ENCODE measurements around the gene ABCC8. TPM values are rescaled to one million over a fixed set of nuclear protein-coding genes. Genes with fewer than 3 reads are reported as not detected.

Gene ABCC8
- total RNA-seq, 1 donor from 2014 or later, result not detected

DNA sequence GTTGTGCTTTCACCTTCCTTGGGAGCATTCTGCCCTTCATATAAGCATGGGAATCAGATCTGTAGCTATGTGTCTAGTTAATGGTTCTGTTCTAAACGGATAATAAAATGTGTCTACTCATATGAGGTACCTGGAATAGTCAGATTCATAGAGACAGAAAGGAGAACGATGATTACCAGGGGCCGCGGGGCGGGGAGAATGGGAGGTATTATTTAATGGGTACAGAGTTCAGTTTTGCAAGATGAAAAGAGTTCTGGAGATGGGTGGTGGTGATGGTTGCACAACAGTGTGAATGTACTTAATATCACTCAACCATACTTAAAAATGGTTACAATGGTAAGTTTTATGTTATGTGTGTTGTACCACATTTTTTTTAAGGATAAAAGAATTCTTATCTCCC lies 10.0 kb upstream of the ABCC8 start:
- no peak overlapping the region for H3K4me3 ChIP-seq (ENCODE audit: low read depth, low read length)
- no peak for DNase-seq (ENCODE audit: low read depth)
- TF ChIP-seq, protein P1, sequence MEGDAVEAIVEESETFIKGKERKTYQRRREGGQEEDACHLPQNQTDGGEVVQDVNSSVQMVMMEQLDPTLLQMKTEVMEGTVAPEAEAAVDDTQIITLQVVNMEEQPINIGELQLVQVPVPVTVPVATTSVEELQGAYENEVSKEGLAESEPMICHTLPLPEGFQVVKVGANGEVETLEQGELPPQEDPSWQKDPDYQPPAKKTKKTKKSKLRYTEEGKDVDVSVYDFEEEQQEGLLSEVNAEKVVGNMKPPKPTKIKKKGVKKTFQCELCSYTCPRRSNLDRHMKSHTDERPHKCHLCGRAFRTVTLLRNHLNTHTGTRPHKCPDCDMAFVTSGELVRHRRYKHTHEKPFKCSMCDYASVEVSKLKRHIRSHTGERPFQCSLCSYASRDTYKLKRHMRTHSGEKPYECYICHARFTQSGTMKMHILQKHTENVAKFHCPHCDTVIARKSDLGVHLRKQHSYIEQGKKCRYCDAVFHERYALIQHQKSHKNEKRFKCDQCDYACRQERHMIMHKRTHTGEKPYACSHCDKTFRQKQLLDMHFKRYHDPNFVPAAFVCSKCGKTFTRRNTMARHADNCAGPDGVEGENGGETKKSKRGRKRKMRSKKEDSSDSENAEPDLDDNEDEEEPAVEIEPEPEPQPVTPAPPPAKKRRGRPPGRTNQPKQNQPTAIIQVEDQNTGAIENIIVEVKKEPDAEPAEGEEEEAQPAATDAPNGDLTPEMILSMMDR (conservative IDR thresholded peaks at IDR 0.05; ENCODE audit: low read depth, low read length), result no peak

DNA sequence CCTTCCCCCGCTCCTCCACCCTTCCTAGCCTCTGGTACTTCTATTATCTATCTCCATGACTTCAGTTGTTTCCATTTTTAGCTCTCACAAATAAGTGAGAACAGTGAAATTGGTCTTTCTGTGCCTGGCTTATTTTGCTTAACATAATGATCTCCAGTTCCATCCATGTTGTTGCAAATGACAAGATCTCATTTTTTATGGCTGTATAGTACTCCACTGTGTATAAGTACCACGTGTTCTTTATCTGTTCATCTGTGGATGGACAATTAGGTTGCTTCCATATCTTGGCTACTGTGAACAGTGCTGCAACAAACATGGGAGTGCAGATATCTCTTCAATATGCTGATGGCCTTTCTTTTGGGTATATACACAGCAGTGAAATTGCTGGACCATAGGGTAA lies 6.9 kb upstream of the ABCC8 start:
- TF ChIP-seq, protein P1 (conservative IDR thresholded peaks at IDR 0.05; ENCODE audit: low read depth, low read length), result no peak
- no peak overlapping the region for H3K4me3 ChIP-seq (ENCODE audit: low read depth, low read length)

DNA sequence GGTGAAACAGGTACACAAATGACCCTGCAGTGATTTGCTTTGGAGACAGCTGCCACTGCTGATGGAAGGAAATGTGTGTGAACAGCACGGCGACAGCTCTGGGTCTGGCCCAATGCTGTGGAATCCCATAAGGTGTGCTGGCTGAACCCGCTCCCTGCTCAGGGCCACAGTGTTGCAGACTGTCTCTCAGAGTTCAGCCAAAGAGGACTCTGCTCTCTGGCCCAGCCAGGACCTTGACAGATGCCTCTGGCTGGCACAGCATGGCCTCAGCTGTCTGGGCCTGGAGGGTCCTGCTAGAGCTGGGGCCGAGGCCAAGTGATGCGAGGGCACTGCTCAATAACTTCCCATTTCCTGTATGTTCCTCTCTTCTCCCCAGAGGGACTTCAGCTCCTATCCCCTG lies 5.3 kb upstream of the ABCC8 start:
- H3K4me3 ChIP-seq (ENCODE audit: low read depth, low read length), result no peak overlapping the region
- DNase-seq (ENCODE audit: low read depth), result no peak
- TF ChIP-seq, protein P1 (conservative IDR thresholded peaks at IDR 0.05; ENCODE audit: low read depth, low read length), result no peak

More for the DNA sequence above, 6.9 kb upstream of the ABCC8 start:
- no peak for DNase-seq (ENCODE audit: low read depth)

DNA sequence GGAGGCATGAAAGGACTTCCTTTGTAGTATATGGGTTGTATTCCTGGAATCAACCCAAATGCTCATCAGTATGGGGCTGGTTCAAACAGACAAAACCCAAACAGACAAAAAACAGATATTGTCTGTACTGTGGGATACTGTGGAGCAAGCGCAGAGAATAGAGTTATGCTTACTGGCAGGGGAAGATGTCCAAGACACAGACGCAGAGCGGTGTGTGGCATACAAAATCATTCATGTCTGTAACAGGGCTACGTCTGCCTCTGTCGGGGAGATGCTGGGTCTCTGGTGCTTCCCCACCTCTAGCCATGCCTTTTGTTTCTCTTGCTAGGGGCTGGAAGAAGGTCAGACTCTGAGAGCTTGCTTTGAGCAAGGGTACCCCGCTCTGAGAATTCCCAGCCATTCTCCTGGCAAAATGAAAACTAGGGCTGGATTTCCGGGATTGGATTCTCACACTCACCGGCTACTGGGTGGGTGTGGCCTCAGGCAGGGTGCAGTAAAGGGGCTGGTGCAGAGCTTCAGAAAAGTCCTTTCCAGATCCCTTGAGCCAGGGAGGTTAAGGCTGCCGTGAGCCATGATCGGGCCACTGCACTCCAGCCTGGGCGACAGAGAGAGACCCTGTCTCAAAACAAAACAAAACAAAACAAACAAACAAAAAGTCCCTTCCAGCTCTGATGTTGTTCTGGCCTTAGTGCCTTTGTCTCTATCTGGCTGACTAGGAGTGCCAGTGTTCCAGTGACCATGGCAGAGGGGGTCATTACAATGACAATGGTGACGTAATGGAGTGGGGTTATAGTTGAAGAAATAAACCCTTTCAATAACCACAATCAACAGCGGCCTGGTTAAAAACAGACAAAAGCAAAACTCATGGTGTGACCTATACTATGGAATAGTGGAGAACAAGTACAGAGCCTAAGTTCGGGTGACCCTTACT lies 2.9 kb upstream of the ABCC8 start:
- TF ChIP-seq, protein P1 (conservative IDR thresholded peaks at IDR 0.05; ENCODE audit: low read depth, low read length), result no peak
- peak overlapping the region; percentile 10 for H3K4me3 ChIP-seq (ENCODE audit: low read depth, low read length)
- DNase-seq (ENCODE audit: low read depth), result no peak

DNA sequence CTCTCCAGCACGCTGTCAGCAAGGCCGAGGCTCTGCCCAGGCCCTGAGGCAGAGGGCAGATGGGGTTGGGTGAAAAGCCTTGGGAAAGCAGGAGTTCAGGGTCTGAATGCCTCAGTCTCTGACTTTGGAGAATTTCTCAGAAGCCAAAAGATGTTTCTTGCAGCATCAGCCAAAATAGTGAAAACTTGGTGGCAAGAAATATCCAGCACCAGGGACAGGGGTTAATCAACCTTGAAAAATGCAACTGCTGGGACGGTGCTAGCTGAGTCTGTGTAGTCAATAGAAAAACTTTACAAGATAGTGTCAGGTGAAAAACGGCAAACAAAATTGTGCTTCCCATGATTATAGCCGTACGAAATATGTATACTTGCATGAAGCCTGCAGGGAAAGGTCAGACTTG lies 1.4 kb upstream of the ABCC8 start:
- no peak overlapping the region for H3K4me3 ChIP-seq (ENCODE audit: low read depth, low read length)
- DNase-seq (ENCODE audit: low read depth), result no peak
- TF ChIP-seq, protein P1 (conservative IDR thresholded peaks at IDR 0.05; ENCODE audit: low read depth, low read length), result no peak

DNA sequence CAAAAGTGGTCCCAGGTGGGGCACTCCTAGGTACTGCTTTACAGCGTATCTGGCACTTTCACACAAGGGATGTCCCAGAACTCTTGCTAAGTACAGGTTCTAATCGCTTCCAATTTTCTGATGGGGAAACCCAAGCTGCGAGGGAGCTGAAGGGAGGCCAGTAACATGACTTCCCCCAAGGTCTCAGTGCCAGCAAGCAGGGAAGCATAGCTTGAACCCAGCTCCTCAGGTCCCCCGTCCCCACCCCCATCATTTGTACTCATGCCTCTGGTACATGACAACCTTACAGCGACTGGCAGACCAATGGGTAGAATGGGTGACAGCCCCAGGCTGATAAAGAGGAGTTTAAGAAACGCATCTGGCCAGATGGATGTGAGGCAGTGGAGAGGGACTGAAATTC lies 716 bp upstream of the ABCC8 start:
- no peak for DNase-seq (ENCODE audit: low read depth)
- TF ChIP-seq, protein P1 (conservative IDR thresholded peaks at IDR 0.05; ENCODE audit: low read depth, low read length), result no peak
- no peak overlapping the region for H3K4me3 ChIP-seq (ENCODE audit: low read depth, low read length)

DNA sequence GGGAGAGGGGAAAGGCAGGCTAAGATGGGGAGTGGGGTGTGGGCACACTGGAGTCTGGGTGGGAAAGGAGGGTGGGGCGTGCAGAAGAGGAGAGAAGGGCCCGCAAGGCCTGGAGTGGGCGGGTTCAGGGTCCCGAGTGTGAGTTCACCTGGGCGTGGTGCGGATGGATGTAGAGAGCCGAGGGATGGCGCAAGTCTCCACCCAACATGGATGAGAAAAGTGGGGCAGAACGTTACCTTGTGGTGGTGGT lies 364 bp upstream of the ABCC8 start:
- no peak for DNase-seq (ENCODE audit: low read depth)
- TF ChIP-seq, protein P1 (conservative IDR thresholded peaks at IDR 0.05; ENCODE audit: low read depth, low read length), result no peak
- no peak overlapping the region for H3K4me3 ChIP-seq (ENCODE audit: low read depth, low read length)

Measured in epithelial cell of proximal tubule (primary cell).